ENCODE data around the gene ZFHX3.
A peak's percentile ranks its signal among the peaks of the same experiment; 100 is the strongest.

Gene ZFHX3

GRCh38 chr16:72811188-72811720 is 236.7 kb downstream of the ZFHX3 start:
- no peak for DNase-seq (ENCODE audit: low read depth in 2 of 3, low spot score in 2 of 3)

GRCh38 chr16:72810480-72810879 is 237.4 kb downstream of the ZFHX3 start:
- DNase-seq (ENCODE audit: low read depth in 2 of 3, low spot score in 2 of 3): no peak

- no peak for DNase-seq (ENCODE audit: low read depth in 2 of 3, low spot score in 2 of 3)
Observed at GRCh38 chr16:72809446-72809845, 238.5 kb downstream of the ZFHX3 start.

GRCh38 chr16:72808754-72809153 is 239.2 kb downstream of the ZFHX3 start:
- no peak for DNase-seq (ENCODE audit: low read depth in 2 of 3, low spot score in 2 of 3)

GRCh38 chr16:72807245-72807644 is 240.7 kb downstream of the ZFHX3 start:
- DNase-seq (ENCODE audit: low read depth in 2 of 3, low spot score in 2 of 3): no peak

- DNase-seq (ENCODE audit: low read depth in 2 of 3, low spot score in 2 of 3): no peak
Observed at GRCh38 chr16:72805486-72805885, 242.4 kb downstream of the ZFHX3 start.

- no peak for DNase-seq (ENCODE audit: low read depth in 2 of 3, low spot score in 2 of 3)
Observed at GRCh38 chr16:72800524-72801161, 247.3 kb downstream of the ZFHX3 start.

GRCh38 chr16:72798264-72798663 is 249.7 kb downstream of the ZFHX3 start:
- no peak for DNase-seq (ENCODE audit: low read depth in 2 of 3, low spot score in 2 of 3)

GRCh38 chr16:72797621-72798020 is 250.3 kb downstream of the ZFHX3 start:
- DNase-seq (ENCODE audit: low read depth in 2 of 3, low spot score in 2 of 3): no peak

GRCh38 chr16:72796222-72796621 is 251.7 kb downstream of the ZFHX3 start:
- DNase-seq (ENCODE audit: low read depth in 2 of 3, low spot score in 2 of 3): no peak

GRCh38 chr16:72794986-72795385 is 252.9 kb downstream of the ZFHX3 start:
- no peak for DNase-seq (ENCODE audit: low read depth in 2 of 3, low spot score in 2 of 3)

- no peak for DNase-seq (ENCODE audit: low read depth in 2 of 3, low spot score in 2 of 3)
Observed at GRCh38 chr16:72794319-72794718, 253.6 kb downstream of the ZFHX3 start.

- no peak for DNase-seq (ENCODE audit: low read depth in 2 of 3, low spot score in 2 of 3)
Observed at GRCh38 chr16:72793716-72794115, 254.2 kb downstream of the ZFHX3 start.

- DNase-seq (ENCODE audit: low read depth in 2 of 3, low spot score in 2 of 3): no peak
Observed at GRCh38 chr16:72793017-72793416, 254.9 kb downstream of the ZFHX3 start.

- no peak for DNase-seq (ENCODE audit: low read depth in 2 of 3, low spot score in 2 of 3)
Observed at GRCh38 chr16:72791786-72792185, 256.1 kb downstream of the ZFHX3 start.

- DNase-seq (ENCODE audit: low read depth in 2 of 3, low spot score in 2 of 3): no peak
Observed at GRCh38 chr16:72789921-72790320, 258.0 kb downstream of the ZFHX3 start.

- no peak for DNase-seq (ENCODE audit: low read depth in 2 of 3, low spot score in 2 of 3)
Observed at GRCh38 chr16:72789465-72789864, 258.5 kb downstream of the ZFHX3 start.

- DNase-seq (ENCODE audit: low read depth in 2 of 3, low spot score in 2 of 3): no peak
Observed at GRCh38 chr16:72788269-72788809, 259.6 kb downstream of the ZFHX3 start.

GRCh38 chr16:72787514-72788268 is 260.2 kb downstream of the ZFHX3 start:
- DNase-seq (ENCODE audit: low read depth in 2 of 3, low spot score in 2 of 3): peak; percentile 32 to 57 (median 44)

- no peak for DNase-seq (ENCODE audit: low read depth in 2 of 3, low spot score in 2 of 3)
Observed at GRCh38 chr16:72787130-72787513, 260.8 kb downstream of the ZFHX3 start.

- no peak for DNase-seq (ENCODE audit: low read depth in 2 of 3, low spot score in 2 of 3)
Observed at GRCh38 chr16:72786606-72787005, 261.3 kb downstream of the ZFHX3 start.

GRCh38 chr16:72785886-72786285 is 262.0 kb downstream of the ZFHX3 start:
- no peak for DNase-seq (ENCODE audit: low read depth in 2 of 3, low spot score in 2 of 3)

Measured in activated CD8-positive, alpha-beta memory T cell treated with anti-CD3 and anti-CD28 coated beads for 48 hours (primary cell).